Dermis blood vessel endothelial cell (primary cell): ENCODE data around the gene LGI4. TPM values are rescaled to one million over a fixed set of nuclear protein-coding genes. Genes with fewer than 3 reads are reported as not detected.
"Not testable (repeated sequence)": the region's sequence is repeated elsewhere in the genome, so short reads cannot be mapped to it uniquely, and the experiment has no call there.

ENCODE experiments used
- DNase-seq: peaks from one replicate; pipeline ENCODE4 v3.0.0; 2010
- total RNA-seq: library from RNA; depleted of rRNA; stranded (reverse); fragments of >200 nt; gene quantifications from 2 replicates; pipeline ENCODE4 v1.2.3, GENCODE V29; 2014

Gene LGI4
- total RNA-seq, 1 donor from 2014 or later, result 0.34 TPM

- no peak for DNase-seq
These were observed 26.0 kb upstream of the LGI4 start for GRCh38 chr19:35160629-35161433.

DNA sequence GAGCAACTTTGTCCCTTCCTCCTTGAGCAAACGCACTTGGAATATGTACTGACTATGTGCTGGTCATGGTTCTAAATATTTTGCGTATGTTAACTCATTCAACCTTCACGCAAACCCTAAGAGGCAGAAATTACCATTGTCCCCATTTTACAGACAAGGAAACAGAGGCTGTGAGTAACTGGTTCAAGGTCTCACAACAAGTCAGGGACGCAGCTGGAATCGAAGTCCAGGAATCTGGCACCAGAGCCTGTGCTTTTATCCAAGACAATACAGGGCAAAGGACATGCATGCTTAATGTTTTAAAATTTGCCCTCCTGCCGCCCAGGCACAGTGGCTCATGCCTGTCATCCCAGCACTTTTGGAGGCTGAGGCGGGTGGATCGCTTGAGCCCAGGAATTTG lies 24.7 kb upstream of the LGI4 start:
- no peak for DNase-seq

- no peak for DNase-seq
These were observed 22.6 kb upstream of the LGI4 start for GRCh38 chr19:35157431-35157830.

DNA sequence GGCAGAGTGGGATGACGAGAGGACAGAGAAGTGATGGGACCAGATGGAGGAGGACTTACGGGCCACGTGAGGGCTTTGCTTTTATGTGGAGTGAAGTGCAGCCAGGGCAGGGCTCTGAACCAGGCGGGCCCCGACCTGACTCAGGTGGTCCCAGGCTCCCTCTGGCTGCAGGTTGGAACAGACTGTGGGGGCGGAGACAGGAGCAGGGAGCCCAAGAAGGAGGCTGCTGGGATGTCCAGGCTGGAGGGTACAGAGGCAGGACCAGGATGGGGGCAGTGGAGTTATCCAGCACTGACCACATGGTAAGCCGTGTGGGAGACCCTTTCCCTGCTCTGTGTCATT lies 21.8 kb upstream of the LGI4 start:
- DNase-seq, result no peak

GRCh38 chr19:35155981-35156672 lies 21.3 kb upstream of the LGI4 start:
- DNase-seq, result no peak

DNA sequence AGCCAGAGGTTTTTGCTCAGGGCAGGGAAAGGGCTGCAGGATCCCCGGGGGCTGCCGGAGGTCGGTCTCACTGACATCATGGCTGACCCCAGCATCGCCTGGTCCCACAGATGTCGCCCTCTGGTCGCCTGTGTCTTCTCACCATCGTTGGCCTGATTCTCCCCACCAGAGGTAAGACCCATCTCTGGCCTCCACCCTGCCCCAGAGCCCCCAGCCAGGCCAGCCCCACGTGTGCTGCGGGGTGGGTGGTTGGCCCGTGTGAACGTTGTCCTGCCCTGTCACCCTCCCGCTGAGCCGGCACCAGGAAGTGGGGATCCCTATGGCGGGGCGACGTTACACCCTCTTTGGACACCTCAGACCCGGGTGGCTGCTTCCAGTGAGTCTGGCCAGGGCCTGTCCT lies 20.6 kb upstream of the LGI4 start:
- no peak for DNase-seq

GRCh38 chr19:35154525-35155406 lies 19.9 kb upstream of the LGI4 start, which contains the start of gene FXYD5:
Gene FXYD5 (plus strand): TSS chr19:35154735. CDS start chr19:35155551, 816 bp downstream.
- DNase-seq, result peak; percentile 73

DNA sequence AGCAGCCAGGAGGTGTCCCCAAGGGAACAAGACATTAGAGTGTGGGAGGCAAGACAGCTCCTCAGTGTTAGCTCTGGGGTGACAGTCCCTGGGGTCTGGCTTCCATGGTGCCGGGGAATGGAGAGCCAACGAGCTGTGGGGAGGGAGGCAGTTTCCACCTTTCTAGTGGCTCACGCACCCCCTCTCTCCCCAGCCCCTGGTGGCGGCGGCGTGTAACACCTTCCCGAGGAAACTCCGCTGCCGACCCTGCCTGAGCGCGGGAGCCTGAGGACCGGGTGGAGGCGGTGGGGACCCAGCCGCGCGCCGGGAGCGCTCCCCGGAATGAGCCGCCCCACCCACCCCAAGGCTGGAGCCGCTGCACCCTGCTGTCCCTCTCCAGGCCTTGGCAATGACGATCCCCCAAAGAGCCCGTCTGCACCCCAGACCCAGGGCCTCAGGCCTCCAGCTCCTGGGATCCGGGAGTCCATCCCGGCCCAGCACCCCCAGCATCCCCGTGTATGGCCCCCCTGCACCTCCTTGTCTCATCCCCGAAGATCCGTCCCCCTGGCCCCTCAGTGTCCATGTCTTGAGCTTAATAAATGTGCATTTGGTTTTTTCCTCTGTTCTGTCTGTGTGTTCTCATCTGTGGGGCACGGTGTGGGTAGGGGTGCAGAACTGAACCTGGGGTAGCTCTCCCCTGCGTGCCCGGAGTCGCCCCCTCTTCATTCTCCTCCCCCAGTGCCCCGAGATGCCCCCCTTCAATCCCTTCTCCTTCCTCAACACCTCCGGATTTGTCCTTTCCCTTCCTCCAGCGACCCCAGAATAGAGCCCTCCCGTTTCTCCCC lies 19.1 kb upstream of the LGI4 start:
- peak; percentile 65 for DNase-seq

DNA sequence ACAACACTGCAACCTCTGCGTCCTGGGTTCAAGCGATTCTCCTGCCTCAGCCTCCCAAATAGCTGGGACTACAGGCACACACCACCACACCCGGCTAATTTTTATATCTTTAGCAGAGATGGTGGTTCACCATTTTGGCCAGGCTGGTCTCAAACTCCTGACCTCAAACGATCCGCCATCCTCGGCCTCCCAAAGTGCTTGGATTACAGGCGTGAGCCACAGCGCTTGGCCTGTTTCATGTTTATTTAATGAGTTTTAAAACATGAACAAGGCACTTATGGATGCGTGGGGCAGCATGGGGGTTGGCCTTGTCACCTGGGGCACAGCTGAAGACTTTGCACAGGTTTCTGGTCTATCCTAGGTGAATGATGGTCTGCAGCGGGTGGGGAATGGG lies 18.3 kb upstream of the LGI4 start:
- DNase-seq, result not testable (repeated sequence)

DNA sequence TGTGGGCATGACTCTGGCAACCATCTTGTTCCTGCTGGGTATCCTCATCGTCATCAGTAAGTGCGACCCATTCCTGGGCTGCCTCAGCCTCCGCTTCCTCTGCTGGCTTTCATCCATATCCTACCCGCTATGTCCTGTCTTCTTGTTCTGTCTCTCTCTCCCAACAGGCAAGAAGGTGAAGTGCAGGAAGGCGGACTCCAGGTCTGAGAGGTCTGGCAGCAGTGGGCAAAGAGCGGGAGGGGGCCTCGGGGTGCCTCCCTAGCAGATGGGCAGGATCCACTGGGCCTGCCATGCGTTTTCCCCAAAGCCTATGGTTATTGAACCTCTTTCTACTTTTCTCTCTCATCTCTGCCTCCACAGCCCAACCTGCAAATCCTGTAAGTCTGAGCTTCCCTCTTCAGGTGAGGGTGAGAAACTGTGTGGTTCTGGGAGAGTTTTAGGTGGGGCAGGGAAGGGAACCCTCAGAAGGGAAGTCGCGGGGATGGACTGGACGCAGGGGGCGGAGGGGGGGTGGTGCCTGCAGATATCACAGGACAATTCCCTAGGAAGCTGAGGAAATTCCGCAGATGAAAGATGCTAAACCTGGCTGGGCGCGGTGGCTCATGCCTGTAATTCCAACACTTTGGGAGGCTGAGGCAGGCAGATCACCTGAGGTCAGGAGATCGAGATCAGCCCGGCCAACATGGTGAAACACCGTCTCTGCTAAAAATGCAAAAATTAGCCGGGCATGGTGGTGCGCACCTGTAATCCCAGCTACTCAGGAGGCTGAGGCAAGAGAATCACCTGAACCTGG lies 16.6 kb upstream of the LGI4 start:
- no peak for DNase-seq

- DNase-seq, result no peak
These were observed 15.6 kb upstream of the LGI4 start for GRCh38 chr19:35150445-35150844.

- DNase-seq, result no peak
These were observed 14.6 kb upstream of the LGI4 start for GRCh38 chr19:35149463-35149862.

- DNase-seq, result no peak
These were observed 12.0 kb upstream of the LGI4 start for GRCh38 chr19:35146746-35147459.

DNA sequence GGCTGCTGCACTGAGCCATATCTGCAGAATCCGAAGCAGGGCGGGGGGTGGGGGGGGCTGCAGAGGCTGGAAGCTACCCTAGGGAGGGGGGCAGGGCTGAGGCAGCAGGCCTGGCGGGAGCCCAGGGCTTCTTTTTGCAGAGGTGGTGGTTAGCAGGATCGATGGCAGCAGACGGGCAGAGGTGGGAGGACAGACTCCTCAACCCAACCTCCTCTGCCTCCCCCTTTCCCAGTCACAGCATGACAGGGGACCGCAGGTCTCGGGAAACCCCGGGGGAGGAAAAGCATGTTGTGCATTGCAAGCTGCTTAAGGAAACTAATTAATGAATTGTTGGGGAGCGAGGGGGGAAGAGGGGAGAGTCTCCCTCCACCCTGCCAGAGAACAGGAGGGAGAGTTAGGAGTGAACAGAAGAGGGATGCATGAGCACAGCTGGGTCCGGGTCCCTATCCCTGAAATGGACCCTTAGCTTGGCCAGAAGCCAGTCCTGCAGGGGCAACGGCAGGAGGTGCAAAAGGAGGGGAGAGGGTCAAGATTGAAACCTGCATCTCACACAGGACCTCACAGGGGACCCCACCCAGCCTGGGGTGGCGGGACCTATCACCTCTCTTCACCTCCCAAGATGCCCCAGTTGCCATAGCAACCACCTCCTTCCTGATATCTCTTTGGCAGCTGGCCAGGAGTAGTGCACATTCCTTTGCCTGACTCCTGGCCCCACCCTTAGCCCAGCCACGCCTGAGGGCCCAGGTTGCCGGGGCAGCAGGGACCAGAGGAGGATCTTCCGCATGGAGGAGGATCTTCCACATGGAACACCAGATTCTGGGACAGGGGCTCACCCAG lies 10.0 kb upstream of the LGI4 start:
- DNase-seq, result peak; percentile 14

DNA sequence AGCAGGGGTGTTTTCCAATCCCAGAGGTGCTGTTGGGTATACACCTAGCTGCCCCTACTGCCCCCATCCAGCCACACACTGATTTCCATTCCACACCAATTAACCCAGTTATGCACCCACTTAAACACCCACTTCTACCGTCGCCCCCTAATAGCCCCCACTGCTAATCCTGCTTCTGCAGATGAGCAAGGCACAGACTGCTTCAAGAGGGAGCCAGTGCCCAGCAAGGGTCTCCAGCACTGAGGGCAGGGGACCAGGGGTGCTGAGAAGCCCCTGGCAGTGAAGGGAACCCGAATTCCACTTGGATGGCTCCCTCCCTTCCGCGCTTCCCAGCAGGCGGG lies 9.4 kb upstream of the LGI4 start:
- no peak for DNase-seq

GRCh38 chr19:35143818-35144217 lies 9.0 kb upstream of the LGI4 start:
- DNase-seq, result no peak

- no peak for DNase-seq
These were observed 8.4 kb upstream of the LGI4 start, which contains the start of gene FXYD7 for GRCh38 chr19:35143231-35143715. Gene FXYD7 (plus strand): TSS chr19:35143255. CDS start chr19:35143334, 79 bp downstream.

- peak; percentile 65 for DNase-seq
These were observed 7.9 kb upstream of the LGI4 start for GRCh38 chr19:35142606-35143230.
